ENCODE data around the gene SARS1. TPM values are rescaled to one million over a fixed set of nuclear protein-coding genes. Genes with fewer than 3 reads are reported as not detected.

Gene SARS1
- total RNA-seq, 4 donors from 2014 or later: 83.2 to 158 (median 102) TPM

DNA sequence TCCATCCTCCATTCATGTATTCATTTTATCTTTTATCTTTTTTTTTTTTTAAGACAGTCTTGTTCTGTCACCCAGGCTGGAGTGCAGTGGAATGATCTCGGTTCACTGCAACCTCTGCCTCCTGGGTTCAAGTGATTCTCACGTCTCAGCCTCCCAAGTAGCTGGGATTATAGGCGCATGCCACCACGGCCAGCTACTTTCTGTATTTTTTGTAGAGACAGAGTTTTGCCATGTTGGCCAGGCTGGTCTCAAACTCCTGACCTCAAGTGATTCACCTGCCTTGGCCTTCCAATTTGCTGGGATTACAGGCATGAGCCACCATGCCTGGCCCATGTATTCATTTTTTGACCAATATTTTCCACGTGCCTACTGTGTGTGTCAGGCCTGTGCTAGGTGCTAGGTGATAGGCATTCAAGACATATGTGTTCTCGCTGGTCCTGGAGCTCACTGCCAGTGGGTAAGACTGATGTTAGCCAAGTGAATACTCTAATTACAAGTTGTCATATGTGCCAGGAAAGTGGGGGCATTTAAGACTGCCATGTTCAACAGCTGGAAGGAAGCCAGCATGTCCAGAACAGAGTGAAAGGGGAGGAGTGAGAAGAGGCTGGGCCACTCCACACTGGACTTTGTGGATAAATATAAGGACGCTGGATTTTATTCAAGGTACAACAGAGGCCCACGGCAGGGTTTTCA is 30.3 kb downstream of the SARS1 start:
- no peaks in the 10 kb centered on the region for H3K9me3 ChIP-seq
- no peak overlapping the region for H3K27ac ChIP-seq
- DNase-seq: peak in 1 of 3 donors; percentile 7
- no peaks in the 10 kb centered on the region for H3K27me3 ChIP-seq
- H3K4me1 ChIP-seq: peaks cover 0 to 15% (median 0%) of the 10 kb centered on the region in 4 donors
- TF ChIP-seq, protein P1, sequence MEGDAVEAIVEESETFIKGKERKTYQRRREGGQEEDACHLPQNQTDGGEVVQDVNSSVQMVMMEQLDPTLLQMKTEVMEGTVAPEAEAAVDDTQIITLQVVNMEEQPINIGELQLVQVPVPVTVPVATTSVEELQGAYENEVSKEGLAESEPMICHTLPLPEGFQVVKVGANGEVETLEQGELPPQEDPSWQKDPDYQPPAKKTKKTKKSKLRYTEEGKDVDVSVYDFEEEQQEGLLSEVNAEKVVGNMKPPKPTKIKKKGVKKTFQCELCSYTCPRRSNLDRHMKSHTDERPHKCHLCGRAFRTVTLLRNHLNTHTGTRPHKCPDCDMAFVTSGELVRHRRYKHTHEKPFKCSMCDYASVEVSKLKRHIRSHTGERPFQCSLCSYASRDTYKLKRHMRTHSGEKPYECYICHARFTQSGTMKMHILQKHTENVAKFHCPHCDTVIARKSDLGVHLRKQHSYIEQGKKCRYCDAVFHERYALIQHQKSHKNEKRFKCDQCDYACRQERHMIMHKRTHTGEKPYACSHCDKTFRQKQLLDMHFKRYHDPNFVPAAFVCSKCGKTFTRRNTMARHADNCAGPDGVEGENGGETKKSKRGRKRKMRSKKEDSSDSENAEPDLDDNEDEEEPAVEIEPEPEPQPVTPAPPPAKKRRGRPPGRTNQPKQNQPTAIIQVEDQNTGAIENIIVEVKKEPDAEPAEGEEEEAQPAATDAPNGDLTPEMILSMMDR (IDR thresholded peaks at IDR 0.05): no peak
- TF ChIP-seq POLR2A (IDR thresholded peaks at IDR 0.05): no peak
- H3K4me3 ChIP-seq: no peak overlapping the region
- peaks cover 0 to 4% (median 0%) of the 10 kb centered on the region in 3 donors for H3K36me3 ChIP-seq

DNA sequence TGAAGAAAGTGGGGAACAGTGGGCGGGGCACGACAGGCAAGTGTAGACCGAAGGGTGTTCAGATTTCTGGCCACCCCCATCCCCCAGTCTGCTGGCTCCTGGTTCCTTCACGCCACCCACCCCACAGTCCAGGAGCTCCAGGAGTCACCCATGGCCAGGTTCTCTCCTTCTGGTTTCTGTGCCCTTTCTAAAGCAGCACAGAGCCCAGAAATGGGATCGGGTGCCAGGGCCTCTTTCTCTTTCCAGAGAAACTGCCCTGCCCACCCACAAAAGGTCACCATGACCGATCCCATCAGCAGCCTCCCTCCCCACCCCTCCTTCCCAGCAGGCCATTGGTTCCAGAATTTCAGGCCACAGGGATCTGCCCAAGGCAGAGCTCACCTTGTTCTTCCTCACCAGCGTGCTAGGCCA is 32.4 kb downstream of the SARS1 start:
- Histone ChIP-seq H3K9me3 (no peaks in the 10 kb centered on the region), H3K4me1 (peaks cover 0 to 20% (median 8%) of the 10 kb centered on the region in 4 donors), H3K27me3 (no peaks in the 10 kb centered on the region), H3K27ac (no peak overlapping the region), H3K4me3 (no peak overlapping the region), H3K36me3 (no peaks in the 10 kb centered on the region)
- peak in 1 of 3 donors; percentile 39 for DNase-seq
- TF ChIP-seq, protein P1 (IDR thresholded peaks at IDR 0.05): no peak
- TF ChIP-seq POLR2A (IDR thresholded peaks at IDR 0.05): no peak

DNA sequence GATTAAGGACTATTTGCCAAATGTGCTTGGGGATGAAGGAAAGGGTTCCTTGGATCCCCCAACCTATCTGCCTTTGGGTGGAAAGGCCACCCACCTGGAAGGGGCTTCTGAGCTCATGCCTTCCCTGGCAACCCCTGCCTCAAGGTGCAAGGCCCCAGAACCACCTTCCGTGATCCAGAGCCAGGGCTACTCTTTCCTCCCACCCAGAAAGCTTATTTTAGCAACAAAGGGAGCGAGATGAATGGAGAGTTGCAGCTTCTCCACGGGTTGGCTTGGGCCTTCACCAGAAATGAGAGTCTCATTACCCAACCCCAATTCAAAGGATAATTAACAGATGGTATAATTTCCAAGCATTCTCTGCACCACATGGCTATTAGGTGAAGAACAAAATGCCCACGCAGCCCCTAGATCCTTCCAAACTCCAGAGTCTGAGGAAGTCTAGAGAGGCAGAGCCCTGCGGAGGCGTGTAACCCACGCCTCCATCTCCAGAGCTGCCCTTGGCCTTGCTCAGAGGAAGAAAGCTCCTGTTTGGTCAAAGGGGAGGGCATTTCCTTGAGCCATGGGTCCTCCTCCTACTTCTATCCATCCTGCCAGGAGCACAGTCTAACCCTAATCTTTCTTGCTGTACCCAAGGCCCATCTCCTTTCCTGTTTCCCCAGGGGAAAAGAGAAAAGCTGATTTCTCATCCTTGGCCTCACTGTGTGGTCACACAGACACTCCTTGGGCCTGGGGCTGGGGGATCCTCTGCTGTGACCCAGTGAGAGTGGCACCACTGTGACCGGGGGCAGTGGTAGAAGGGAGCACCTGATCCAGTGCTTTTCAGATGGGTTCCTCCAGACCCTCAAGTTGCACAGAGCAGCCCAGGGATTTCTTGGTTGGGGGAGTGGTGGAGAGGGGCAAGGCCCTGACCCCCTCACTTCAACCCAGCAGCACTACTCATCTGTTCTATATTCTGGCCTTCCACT is 34.0 kb downstream of the SARS1 start:
- Histone ChIP-seq H3K27ac (no peak overlapping the region), H3K4me1 (peaks cover 0 to 16% (median 8%) of the 10 kb centered on the region in 4 donors), H3K27me3 (no peaks in the 10 kb centered on the region), H3K9me3 (no peaks in the 10 kb centered on the region), H3K36me3 (no peaks in the 10 kb centered on the region), H3K4me3 (no peak overlapping the region)
- peak in 1 of 3 donors; percentile 15 for DNase-seq
- TF ChIP-seq, protein P1 (IDR thresholded peaks at IDR 0.05): no peak
- no peak for TF ChIP-seq POLR2A (IDR thresholded peaks at IDR 0.05)

DNA sequence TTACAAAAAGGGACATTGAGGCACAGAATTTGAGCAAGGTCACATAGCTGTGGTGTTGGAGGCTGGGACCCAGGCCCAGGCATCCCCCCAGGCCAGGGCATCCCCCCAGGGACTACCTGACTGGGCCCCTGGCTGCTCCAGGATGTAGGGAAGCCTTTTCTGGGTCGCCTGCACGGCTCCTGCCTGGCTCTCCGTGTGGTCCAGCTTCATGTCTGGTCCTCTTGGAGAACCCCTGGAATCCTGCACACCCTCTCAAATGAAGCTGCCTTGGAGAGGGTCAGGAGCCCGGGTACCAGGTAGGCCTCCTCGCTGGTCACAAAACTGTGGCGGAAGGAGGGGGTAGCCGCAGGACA is 34.7 kb downstream of the SARS1 start:
- Histone ChIP-seq H3K27me3 (no peaks in the 10 kb centered on the region), H3K4me1 (peaks cover 0 to 16% (median 8%) of the 10 kb centered on the region in 4 donors), H3K4me3 (no peak overlapping the region), H3K9me3 (no peaks in the 10 kb centered on the region), H3K27ac (no peak overlapping the region), H3K36me3 (no peaks in the 10 kb centered on the region)
- no peak for TF ChIP-seq POLR2A (IDR thresholded peaks at IDR 0.05)
- TF ChIP-seq, protein P1 (IDR thresholded peaks at IDR 0.05): no peak
- DNase-seq: peak in 1 of 3 donors; percentile 34

DNA sequence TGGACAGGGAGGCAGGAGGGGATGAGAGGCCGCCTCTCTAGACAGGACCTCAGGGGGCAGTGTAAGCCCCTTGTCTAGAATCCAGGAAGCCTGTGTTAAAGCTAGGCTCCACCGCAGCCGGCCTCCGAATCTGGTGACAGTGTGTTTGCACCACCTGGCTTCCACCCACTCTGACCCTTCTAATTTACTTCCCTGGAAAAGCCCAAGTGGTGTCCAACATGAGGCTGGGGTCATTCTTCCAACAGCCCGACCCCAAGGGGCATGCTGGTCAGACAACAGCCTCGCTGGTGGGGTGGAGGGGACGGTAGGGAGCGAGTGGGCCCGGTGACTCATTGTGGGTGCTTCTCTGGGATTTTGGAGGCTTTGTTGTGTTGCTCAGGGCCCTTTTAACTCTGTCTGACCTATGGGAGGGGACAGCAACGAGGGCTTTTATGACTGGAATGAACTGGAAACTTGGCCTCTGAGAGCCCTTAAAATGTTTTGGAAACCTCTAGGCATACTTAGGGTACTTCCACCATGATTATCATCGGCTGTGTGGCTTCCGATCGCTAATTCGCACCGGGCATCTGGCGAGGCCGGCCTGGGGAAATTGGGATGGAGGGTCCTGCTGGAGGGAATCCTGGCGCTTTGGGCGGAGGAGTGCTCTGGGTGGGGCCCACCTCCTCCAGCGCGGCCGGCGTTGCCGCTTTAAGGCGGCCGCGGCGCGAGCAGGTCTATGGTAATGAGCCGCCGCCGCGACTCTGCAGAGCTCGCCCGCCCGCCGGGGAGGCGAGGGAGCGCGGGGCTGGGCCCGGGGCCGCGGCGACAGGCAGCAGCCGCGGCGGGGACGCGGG is 35.3 kb downstream of the SARS1 start, which contains the start of gene CELSR2:
TSS of gene CELSR2 (plus strand) at position 743 of the 833 bp plus-strand sequence. CDS start 541 bp downstream, outside the sequence.
- Histone ChIP-seq H3K27ac (peak within 1 kb of the TSS in 1 of 4 donors; percentile 31), H3K27me3 (no peaks in the 10 kb centered on the region), H3K4me3 (peak within 1 kb of the TSS; percentile 44 to 82 (median 74)), H3K4me1 (peaks cover 0 to 22% (median 8%) of the 10 kb centered on the region in 4 donors), H3K9me3 (no peaks in the 10 kb centered on the region), H3K36me3 (no peaks in the 10 kb centered on the region)
- TF ChIP-seq, protein P1 (IDR thresholded peaks at IDR 0.05): no peak
- no peak for TF ChIP-seq POLR2A (IDR thresholded peaks at IDR 0.05)
- peak; percentile 52 to 80 (median 77) for DNase-seq

Data from Peyer's patch (tissue), 4 donors.